Lung (tissue), 12 donors: Measurements from ENCODE around the gene SLC23A3. TPM values are rescaled to one million over a fixed set of nuclear protein-coding genes. Genes with fewer than 3 reads are reported as not detected.

ENCODE experiments used
- ATAC-seq: fragments of 200-7000 bp; cut with Tn5 transposase; one replicate; pipeline ENCODE4 v1.9.1; 2020; ENCODE audit warnings: moderate number of reproducible peaks; ENCODE audit not compliant: insufficient read depth, low FRiP score
- DNase-seq, 3 donors: peaks; one replicate each; pipeline ENCODE4 v3.0.0-alpha.2; 2013 to 2017
- H3K27ac ChIP-seq, 2 donors: one replicate each; pipeline ENCODE4 v1.5.1; 2013; ENCODE audit warnings: mild to moderate bottlenecking in 2 of 2, moderate library complexity in 2 of 2, control low read depth in 1 of 2, inconsistent platforms in 1 of 2, low read depth in 1 of 2, low read length in 1 of 2
- H3K27me3 ChIP-seq, 3 donors: one replicate each; pipeline ENCODE4 v1.5.1; 2013; ENCODE audit warnings: low read length in 2 of 3; ENCODE audit not compliant: control insufficient read depth in 3 of 3, insufficient read depth in 3 of 3
- H3K36me3 ChIP-seq, 4 donors: one replicate each; pipeline ENCODE4 v1.5.1; 2013; ENCODE audit warnings: low read length in 4 of 4, mild to moderate bottlenecking in 1 of 4, moderate library complexity in 1 of 4; ENCODE audit not compliant: control insufficient read depth in 4 of 4, insufficient read depth in 4 of 4
- H3K4me1 ChIP-seq, 5 donors: one replicate each; pipeline ENCODE4 v1.5.1; 2013; ENCODE audit warnings: low read length in 5 of 5, mild to moderate bottlenecking in 2 of 5, moderate library complexity in 1 of 5; ENCODE audit not compliant: control insufficient read depth in 5 of 5, insufficient read depth in 5 of 5
- H3K4me3 ChIP-seq: one replicate; pipeline ENCODE4 v1.5.1; 2013; ENCODE audit warnings: mild to moderate bottlenecking, control low read depth, moderate library complexity
- H3K9ac ChIP-seq, 2 donors: one replicate each; pipeline ENCODE4 v1.5.1; 2013; ENCODE audit warnings: low read length in 2 of 2, control low read depth in 1 of 2; ENCODE audit not compliant: insufficient read depth in 1 of 2
- H3K9me3 ChIP-seq, 4 donors: one replicate each; pipeline ENCODE4 v1.5.1; 2013; ENCODE audit warnings: low read length in 3 of 4, mild to moderate bottlenecking in 1 of 4, moderate library complexity in 1 of 4; ENCODE audit not compliant: control insufficient read depth in 4 of 4, insufficient read depth in 3 of 4
- WGBS, 2 donors: extraction: QIAGEN DNeasy Blood & Tissue Kit; methylation state at CpG; one replicate each; pipeline ENCODE4 v1.1.7; 2013; 5-methylcytosine and 5-hydroxymethylcytosine counted together
- polyA plus RNA-seq, 2 donors: library from polyadenylated mRNA; stranded (reverse); fragments of 200-250 nt; gene quantifications; one replicate each; pipeline ENCODE4 v1.2.1, GENCODE V29; 2013
- total RNA-seq, 2 donors: library from RNA; depleted of rRNA in 1 of 2; stranded (reverse); fragments of >200 nt in 1 of 2; gene quantifications; one replicate each; pipeline ENCODE4 v1.2.1, GENCODE V29; 2014 to 2021
- TF ChIP-seq, protein P1 (sequence below): IDR thresholded peaks from 2 replicates; pipeline ENCODE4 v1.5.1; 2012; ENCODE audit warnings: mild to moderate bottlenecking; ENCODE audit errors: control extremely low read depth, extremely low read depth
- donor health status: control.
- donor health status: control.
- donor health status: Bipolar disorder and iron deficiency.
- donor health status: healthy.
- donor health status: DM: yes; HTN: yes; CAD: no.

The SLC23A3 gene
- total and polyA plus RNA-seq, 4 donors = 0.80 to 2.5 (median 1.9) TPM

GRCh38 chr2:219182331-219183150 is 12.7 kb upstream of the SLC23A3 start:
- H3K27me3 ChIP-seq = no peaks in the 10 kb centered on the region
- 54 to 70% methylated on average over 8 of the region's 8 CpGs for WGBS, 2 donors
- ATAC-seq (no peak), DNase-seq (no peak)
- no peak overlapping the region for H3K4me3 ChIP-seq
- peaks cover 3 to 12% (median 7%) of the 10 kb centered on the region in 5 donors for H3K4me1 ChIP-seq
- TF ChIP-seq, protein P1, sequence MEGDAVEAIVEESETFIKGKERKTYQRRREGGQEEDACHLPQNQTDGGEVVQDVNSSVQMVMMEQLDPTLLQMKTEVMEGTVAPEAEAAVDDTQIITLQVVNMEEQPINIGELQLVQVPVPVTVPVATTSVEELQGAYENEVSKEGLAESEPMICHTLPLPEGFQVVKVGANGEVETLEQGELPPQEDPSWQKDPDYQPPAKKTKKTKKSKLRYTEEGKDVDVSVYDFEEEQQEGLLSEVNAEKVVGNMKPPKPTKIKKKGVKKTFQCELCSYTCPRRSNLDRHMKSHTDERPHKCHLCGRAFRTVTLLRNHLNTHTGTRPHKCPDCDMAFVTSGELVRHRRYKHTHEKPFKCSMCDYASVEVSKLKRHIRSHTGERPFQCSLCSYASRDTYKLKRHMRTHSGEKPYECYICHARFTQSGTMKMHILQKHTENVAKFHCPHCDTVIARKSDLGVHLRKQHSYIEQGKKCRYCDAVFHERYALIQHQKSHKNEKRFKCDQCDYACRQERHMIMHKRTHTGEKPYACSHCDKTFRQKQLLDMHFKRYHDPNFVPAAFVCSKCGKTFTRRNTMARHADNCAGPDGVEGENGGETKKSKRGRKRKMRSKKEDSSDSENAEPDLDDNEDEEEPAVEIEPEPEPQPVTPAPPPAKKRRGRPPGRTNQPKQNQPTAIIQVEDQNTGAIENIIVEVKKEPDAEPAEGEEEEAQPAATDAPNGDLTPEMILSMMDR = no peak
- no peak overlapping the region for H3K27ac ChIP-seq
- no peaks in the 10 kb centered on the region for H3K9me3 ChIP-seq
- H3K36me3 ChIP-seq = peaks cover 25 to 44% (median 38%) of the 10 kb centered on the region in 4 donors
- H3K9ac ChIP-seq = no peak overlapping the region

DNA sequence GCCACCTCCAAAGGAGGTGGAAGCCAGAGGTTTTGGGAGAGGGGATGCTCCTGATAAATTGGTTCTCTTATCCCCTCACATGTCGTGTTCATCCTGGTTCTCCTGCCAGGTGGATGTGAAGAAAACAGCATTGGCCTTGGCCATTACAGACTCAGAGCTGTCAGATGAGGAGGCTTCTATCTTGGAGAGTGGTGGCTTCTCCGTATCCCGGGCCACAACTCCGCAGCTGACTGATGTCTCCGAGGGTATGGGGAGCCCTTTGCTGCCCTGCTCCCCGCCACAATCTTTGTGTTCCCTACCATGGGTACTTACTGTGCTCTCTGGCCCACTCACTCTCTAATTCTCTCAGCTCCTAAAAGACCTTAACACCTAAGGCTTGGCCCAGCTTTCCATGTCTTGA is 11.7 kb upstream of the SLC23A3 start:
- TF ChIP-seq, protein P1 = no peak
- ATAC-seq (no peak), DNase-seq (no peak)
- no peaks in the 10 kb centered on the region for H3K27me3 ChIP-seq
- WGBS, 2 donors = 97 to 99% methylated on average over 6 of the region's 6 CpGs
- no peaks in the 10 kb centered on the region for H3K9me3 ChIP-seq
- H3K4me1 ChIP-seq = peaks cover 3 to 16% (median 7%) of the 10 kb centered on the region in 5 donors
- no peak overlapping the region for H3K27ac ChIP-seq
- H3K9ac ChIP-seq = no peak overlapping the region
- H3K36me3 ChIP-seq = peaks cover 25 to 44% (median 38%) of the 10 kb centered on the region in 4 donors
- H3K4me3 ChIP-seq = no peak overlapping the region

GRCh38 chr2:219180961-219181360 is 11.1 kb upstream of the SLC23A3 start:
- H3K36me3 ChIP-seq = peaks cover 25 to 44% (median 38%) of the 10 kb centered on the region in 4 donors
- no peak overlapping the region for H3K4me3 ChIP-seq
- TF ChIP-seq, protein P1 = no peak
- ATAC-seq = no peak
- H3K9ac ChIP-seq = peak overlapping the region in 1 of 2 donors; percentile 11
- H3K27ac ChIP-seq = no peak overlapping the region
- peaks cover 3 to 19% (median 8%) of the 10 kb centered on the region in 5 donors for H3K4me1 ChIP-seq
- no peaks in the 10 kb centered on the region for H3K27me3 ChIP-seq
- no peaks in the 10 kb centered on the region for H3K9me3 ChIP-seq
- no peak for DNase-seq
- 93 to 94% methylated on average over 5 of the region's 5 CpGs for WGBS, 2 donors
